BLaER1 treated with 17β-estradiol and CSF1 and Interleukin-3, amounts not matched to agents 10 nM and 100 nM (cell line): ENCODE measurements around the gene PSTPIP1.

Experiments used
- H3K27ac ChIP-seq, 11 experiments: shearing (Covaris generic); formaldehyde crosslinking; 2 replicates each; pipeline ENCODE4 v1.8.1; 2022
- H3K27me3 ChIP-seq, 11 experiments: shearing (Covaris generic); formaldehyde crosslinking; 2 replicates each; pipeline ENCODE4 v1.8.1; 2022
- H3K36me3 ChIP-seq, 11 experiments: shearing (Covaris generic); formaldehyde crosslinking; 2 replicates each; pipeline ENCODE4 v1.8.1; 2022
- H3K4me1 ChIP-seq, 10 experiments: shearing (Covaris generic); formaldehyde crosslinking; 2 replicates each; pipeline ENCODE4 v1.8.1; 2022
- H3K4me2 ChIP-seq, 11 experiments: shearing (Covaris generic); formaldehyde crosslinking; 2 replicates each; pipeline ENCODE4 v1.8.1; 2022
- H3K4me3 ChIP-seq, 10 experiments: shearing (Covaris generic); formaldehyde crosslinking; 2 replicates each; pipeline ENCODE4 v1.8.1; 2022
- H3K9ac ChIP-seq, 11 experiments: shearing (Covaris generic); formaldehyde crosslinking; 2 replicates each; pipeline ENCODE4 v1.8.1; 2022
- H3K9me3 ChIP-seq, 11 experiments: shearing (Covaris generic); formaldehyde crosslinking; replicated peaks in 1 of 11; 2 replicates each; pipeline ENCODE4 v1.8.1; 2022
- H4K20me1 ChIP-seq, 11 experiments: shearing (Covaris generic); formaldehyde crosslinking; 2 replicates each; pipeline ENCODE4 v1.8.1; 2022
- Cebpa-rat ChIP-seq, 11 experiments: shearing (Covaris generic); IDR thresholded peaks; 2 replicates each; pipeline ENCODE4 v1.8.1; 2022

PSTPIP1 gene

DNA sequence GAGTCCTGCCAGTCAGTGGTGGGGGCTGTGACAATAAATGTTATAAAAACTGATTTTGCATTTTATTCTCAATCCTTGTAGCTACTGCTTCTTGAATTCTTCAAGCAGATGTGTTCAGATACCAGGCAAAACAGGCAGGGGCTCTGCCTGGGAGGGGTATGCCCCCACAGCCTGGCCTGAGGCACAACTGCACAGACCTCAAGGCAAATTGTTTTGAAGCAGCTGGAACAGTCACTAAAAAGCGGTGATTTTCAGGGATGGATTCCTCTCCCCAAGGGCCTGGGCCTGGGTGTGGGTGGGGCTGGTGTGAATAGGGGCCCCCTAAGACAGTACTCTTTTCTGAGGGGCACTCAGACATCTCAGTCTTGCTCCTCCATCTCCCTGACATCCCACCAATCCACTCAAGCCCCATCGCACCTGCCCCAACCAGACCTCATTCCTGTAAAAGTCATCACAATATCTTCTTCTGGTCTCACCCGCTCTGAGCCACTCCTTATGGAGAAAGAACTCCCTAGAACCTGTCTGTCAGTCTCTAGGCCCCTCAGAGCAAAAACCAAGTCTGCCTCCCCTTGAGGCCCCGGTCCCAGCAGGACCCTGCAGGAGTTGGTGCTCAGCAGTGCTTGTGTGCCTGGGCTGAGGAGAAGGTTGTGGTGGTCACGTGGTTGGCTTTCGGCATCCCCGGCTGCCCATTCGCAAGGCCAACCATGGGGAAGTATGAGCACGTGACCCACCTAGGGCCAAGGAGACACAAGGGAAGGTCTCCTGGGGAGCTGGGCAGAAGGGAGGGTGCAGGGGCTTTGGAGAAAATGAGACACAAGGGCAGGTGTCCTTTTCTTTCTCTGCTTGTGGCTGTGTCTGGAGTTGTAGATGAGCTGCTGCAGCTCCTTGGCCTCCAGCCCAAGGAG lies 2.9 kb upstream of the PSTPIP1 start:
- H3K9ac ChIP-seq: peak overlapping the region in 9 of 11 experiments; percentile 22 to 69 (median 54); a peak in 14 of 22 replicates
- peak overlapping the region; percentile 19 to 99 (median 94); a peak in 20 of 22 replicates for H3K27ac ChIP-seq
- peaks cover 0 to 6% (median 0%) of the 10 kb centered on the region in 11 experiments; a peak in 5 of 22 replicates for H4K20me1 ChIP-seq
- peak overlapping the region; percentile 92 to 100 (median 99) for H3K4me2 ChIP-seq
- H3K9me3 ChIP-seq: no peaks in the 10 kb centered on the region
- no peak overlapping the region for H3K4me3 ChIP-seq
- peaks cover 88 to 99% (median 95%) of the 10 kb centered on the region in 10 experiments for H3K4me1 ChIP-seq
- H3K27me3 ChIP-seq: no peaks in the 10 kb centered on the region
- H3K36me3 ChIP-seq: peaks cover 0 to 11% (median 4%) of the 10 kb centered on the region in 11 experiments; a peak in 14 of 22 replicates
- TF ChIP-seq Cebpa-rat (IDR thresholded peaks at IDR 0.05): no peak

DNA sequence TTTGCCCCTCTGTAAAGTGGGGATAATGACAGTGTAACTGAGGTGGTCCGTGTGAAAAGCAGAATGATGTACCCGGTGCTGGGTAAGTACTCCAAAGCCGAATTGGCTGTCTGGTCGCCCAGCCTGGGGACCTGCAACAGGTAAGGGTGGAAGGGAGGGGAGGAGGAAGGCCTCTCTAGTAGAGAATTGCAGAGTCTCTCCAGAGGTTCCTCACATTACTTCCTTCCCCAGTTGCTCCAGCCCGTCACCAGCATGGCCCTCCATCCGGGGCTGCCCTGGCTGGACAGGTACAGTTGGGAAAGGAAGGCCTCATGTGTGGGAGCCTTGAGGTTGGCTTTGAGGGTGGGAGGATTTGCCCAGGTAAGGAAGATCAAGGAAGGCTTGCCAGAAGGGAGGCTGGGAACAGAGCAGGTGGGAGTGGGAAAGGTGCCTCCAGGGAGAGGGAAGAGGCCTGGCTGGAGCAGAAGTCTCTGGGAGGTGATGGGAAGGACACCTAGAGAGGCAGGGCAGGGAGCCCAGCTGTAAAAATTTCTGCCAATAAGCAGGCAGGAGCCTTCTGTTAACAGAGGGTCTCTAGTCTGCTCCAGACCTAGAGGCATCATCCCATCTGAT lies 1.7 kb upstream of the PSTPIP1 start:
- peaks cover 88 to 100% (median 95%) of the 10 kb centered on the region in 10 experiments for H3K4me1 ChIP-seq
- no peak for TF ChIP-seq Cebpa-rat (IDR thresholded peaks at IDR 0.05)
- H3K4me3 ChIP-seq: peak overlapping the region in 2 of 10 experiments; percentile 12 to 21; a peak in 1 of 20 replicates
- peak overlapping the region; percentile 41 to 99 (median 94); a peak in 21 of 22 replicates for H3K27ac ChIP-seq
- peak overlapping the region; percentile 92 to 100 (median 99) for H3K4me2 ChIP-seq
- H3K36me3 ChIP-seq: peaks cover 0 to 23% (median 15%) of the 10 kb centered on the region in 11 experiments; a peak in 14 of 22 replicates
- H4K20me1 ChIP-seq: peaks cover 0 to 18% (median 3%) of the 10 kb centered on the region in 11 experiments; a peak in 9 of 22 replicates
- H3K27me3 ChIP-seq: no peaks in the 10 kb centered on the region
- H3K9me3 ChIP-seq: no peaks in the 10 kb centered on the region
- H3K9ac ChIP-seq: peak overlapping the region in 10 of 11 experiments; percentile 9 to 97 (median 90); a peak in 14 of 22 replicates

GRCh38 chr15:76994001-76994400 lies 925 bp upstream of the PSTPIP1 start:
- Histone ChIP-seq H3K4me1 (peaks cover 88 to 100% (median 96%) of the 10 kb centered on the region in 10 experiments), H3K9ac (peak overlapping the region; percentile 84 to 98 (median 91); a peak in 20 of 22 replicates), H3K4me3 (peak overlapping the region in 4 of 10 experiments; percentile 9 to 89 (median 80); a peak in 3 of 20 replicates), H3K36me3 (peaks cover 0 to 29% (median 23%) of the 10 kb centered on the region in 11 experiments; a peak in 15 of 22 replicates), H3K27me3 (no peaks in the 10 kb centered on the region), H3K27ac (peak overlapping the region; percentile 71 to 99 (median 94); a peak in 21 of 22 replicates), H4K20me1 (peaks cover 0 to 26% (median 10%) of the 10 kb centered on the region in 11 experiments; a peak in 10 of 22 replicates), H3K4me2 (peak overlapping the region; percentile 92 to 100 (median 99)), H3K9me3 (no peaks in the 10 kb centered on the region)
- no peak for TF ChIP-seq Cebpa-rat (IDR thresholded peaks at IDR 0.05)

DNA sequence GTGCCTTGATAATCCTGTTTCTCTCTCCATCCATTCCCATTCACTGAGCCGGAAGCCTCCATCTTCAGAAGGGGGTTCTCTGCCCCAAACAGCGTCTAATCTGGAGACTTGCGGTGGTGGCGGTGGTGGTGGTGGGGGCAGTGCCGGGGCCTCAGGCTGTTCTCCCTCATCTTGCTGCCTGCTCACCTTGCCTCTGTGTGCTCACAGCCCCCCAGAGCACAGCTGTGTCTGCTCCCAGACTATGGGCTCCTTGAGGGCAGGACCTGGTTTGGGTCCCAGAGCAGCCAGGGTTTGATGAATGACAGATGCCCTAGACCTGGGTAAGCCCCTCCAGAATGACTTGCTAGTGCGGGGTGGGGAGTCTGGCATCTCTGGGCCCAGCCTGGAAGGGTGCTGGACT lies 430 bp upstream of the PSTPIP1 start:
- Histone ChIP-seq H3K27ac (peak overlapping the region; percentile 71 to 99 (median 94); a peak in 21 of 22 replicates), H3K9ac (peak overlapping the region; percentile 84 to 98 (median 91)), H3K4me3 (peak overlapping the region; percentile 54 to 92 (median 80); a peak in 19 of 20 replicates), H3K36me3 (peaks cover 0 to 34% (median 28%) of the 10 kb centered on the region in 11 experiments; a peak in 17 of 22 replicates), H4K20me1 (peaks cover 0 to 31% (median 15%) of the 10 kb centered on the region in 11 experiments; a peak in 11 of 22 replicates), H3K4me1 (peaks cover 88 to 100% (median 96%) of the 10 kb centered on the region in 10 experiments), H3K27me3 (no peaks in the 10 kb centered on the region), H3K9me3 (no peaks in the 10 kb centered on the region), H3K4me2 (peak overlapping the region; percentile 92 to 100 (median 99))
- no peak for TF ChIP-seq Cebpa-rat (IDR thresholded peaks at IDR 0.05)

DNA sequence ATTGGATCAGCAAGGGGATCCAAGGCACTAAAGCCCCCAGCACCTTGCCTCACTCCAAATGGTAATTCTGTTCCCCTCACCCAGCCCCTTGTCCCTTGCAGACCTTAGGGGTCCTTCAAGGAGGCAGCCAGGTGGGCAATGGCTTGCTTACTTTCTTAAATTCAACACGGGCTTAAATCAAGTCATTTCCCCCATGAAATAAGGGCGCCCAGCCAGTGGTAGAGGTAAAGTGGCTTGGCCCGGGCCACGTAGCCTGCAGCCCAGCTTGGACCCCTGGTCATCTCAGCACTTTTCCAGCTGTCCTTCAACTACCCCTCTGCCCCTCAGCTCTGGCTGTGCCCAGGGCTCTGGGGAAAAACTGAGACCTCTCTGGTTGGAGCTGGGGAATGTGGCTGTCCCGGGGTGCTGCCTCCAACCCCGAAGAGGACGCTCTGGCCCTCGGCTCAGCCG lies 1.2 kb downstream of the PSTPIP1 start:
- H3K4me3 ChIP-seq: peak overlapping the region; percentile 54 to 92 (median 80); a peak in 19 of 20 replicates
- H3K36me3 ChIP-seq: peaks cover 0 to 50% (median 44%) of the 10 kb centered on the region in 11 experiments; a peak in 17 of 22 replicates
- H3K4me2 ChIP-seq: peak overlapping the region; percentile 92 to 100 (median 99)
- H3K9me3 ChIP-seq: no peaks in the 10 kb centered on the region
- no peak for TF ChIP-seq Cebpa-rat (IDR thresholded peaks at IDR 0.05)
- H3K4me1 ChIP-seq: peaks cover 88 to 100% (median 96%) of the 10 kb centered on the region in 10 experiments
- H3K27me3 ChIP-seq: no peaks in the 10 kb centered on the region
- H3K9ac ChIP-seq: peak overlapping the region; percentile 84 to 98 (median 91)
- peak overlapping the region; percentile 71 to 99 (median 94) for H3K27ac ChIP-seq
- peaks cover 0 to 47% (median 21%) of the 10 kb centered on the region in 11 experiments; a peak in 12 of 22 replicates for H4K20me1 ChIP-seq

- Histone ChIP-seq H3K36me3 (peaks cover 0 to 57% (median 51%) of the 10 kb centered on the region in 11 experiments; a peak in 17 of 22 replicates), H3K4me3 (peak overlapping the region in 9 of 10 experiments; percentile 67 to 92 (median 80); a peak in 19 of 20 replicates), H4K20me1 (peaks cover 0 to 53% (median 21%) of the 10 kb centered on the region in 11 experiments; a peak in 12 of 22 replicates), H3K9ac (peak overlapping the region; percentile 84 to 98 (median 91)), H3K4me1 (peaks cover 88 to 100% (median 96%) of the 10 kb centered on the region in 10 experiments), H3K9me3 (no peaks in the 10 kb centered on the region), H3K27ac (peak overlapping the region; percentile 71 to 99 (median 94)), H3K4me2 (peak overlapping the region; percentile 92 to 100 (median 99)), H3K27me3 (no peaks in the 10 kb centered on the region)
- no peak for TF ChIP-seq Cebpa-rat (IDR thresholded peaks at IDR 0.05)
Measured at GRCh38 chr15:76996526-76997401, 1.8 kb downstream of the PSTPIP1 start.

DNA sequence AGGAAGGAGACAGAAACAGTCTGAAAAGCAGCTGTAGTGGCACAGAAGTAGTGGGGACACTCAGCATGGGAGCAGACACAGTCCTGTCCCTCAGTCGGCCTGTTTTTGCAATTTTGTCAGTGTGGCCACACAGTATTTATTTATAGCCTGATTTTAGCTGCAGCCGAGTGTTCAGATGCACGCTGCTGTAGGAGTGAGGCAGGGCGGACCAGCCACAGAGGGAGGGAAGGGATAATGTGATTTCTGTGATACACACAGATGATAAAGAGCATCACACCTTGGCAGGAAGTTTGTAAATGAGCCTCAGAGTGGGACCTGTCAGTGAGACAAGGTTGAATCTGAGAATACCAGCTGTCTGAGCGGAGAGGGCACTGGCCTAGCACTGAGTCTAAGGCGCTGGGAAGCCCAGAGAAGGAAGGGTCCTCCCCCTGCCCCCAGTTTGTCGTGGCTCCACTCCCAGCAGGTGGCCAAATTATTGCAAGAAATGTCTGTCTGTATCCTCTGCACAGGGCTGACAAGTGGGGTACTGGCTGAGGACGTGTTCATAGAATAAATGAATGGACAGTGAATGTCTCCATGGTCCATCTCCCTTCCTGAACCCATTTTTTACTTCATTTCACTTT lies 3.8 kb downstream of the PSTPIP1 start:
- H4K20me1 ChIP-seq: peaks cover 0 to 68% (median 21%) of the 10 kb centered on the region in 11 experiments; a peak in 12 of 22 replicates
- H3K4me3 ChIP-seq: peak overlapping the region in 8 of 10 experiments; percentile 74 to 92 (median 82); a peak in 15 of 20 replicates
- H3K9ac ChIP-seq: peak overlapping the region; percentile 84 to 98 (median 91); a peak in 21 of 22 replicates
- no peaks in the 10 kb centered on the region for H3K9me3 ChIP-seq
- no peak for TF ChIP-seq Cebpa-rat (IDR thresholded peaks at IDR 0.05)
- H3K36me3 ChIP-seq: peaks cover 0 to 59% (median 54%) of the 10 kb centered on the region in 11 experiments; a peak in 17 of 22 replicates
- peak overlapping the region; percentile 92 to 100 (median 99) for H3K4me2 ChIP-seq
- peaks cover 88 to 100% (median 96%) of the 10 kb centered on the region in 10 experiments for H3K4me1 ChIP-seq
- peak overlapping the region; percentile 29 to 99 (median 94); a peak in 19 of 22 replicates for H3K27ac ChIP-seq
- no peaks in the 10 kb centered on the region for H3K27me3 ChIP-seq
